Liver (tissue), 3 donors: ENCODE results near the gene GLI3.

Experiments
- EGR1 ChIP-seq, 2 donors: IDR thresholded peaks; 2 replicates each; pipeline ENCODE4 v1.6.1; 2016 to 2018; ENCODE audit warnings: antibody characterized with exemption in 2 of 2, low read depth in 2 of 2
- GABPA ChIP-seq, 2 donors: IDR thresholded peaks in 1 of 2; conservative IDR thresholded peaks in 1 of 2; 2 replicates each; pipeline ENCODE4 v1.6.1; 2016; ENCODE audit warnings: antibody characterized with exemption in 2 of 2, mild to moderate bottlenecking in 1 of 2, moderate library complexity in 1 of 2
- HNF4G ChIP-seq: IDR thresholded peaks from 2 replicates; pipeline ENCODE4 v1.6.1; 2016; ENCODE audit warnings: antibody characterized with exemption
- RAD21 ChIP-seq, 2 donors: IDR thresholded peaks; 2 replicates each; pipeline ENCODE4 v1.6.1; 2016; ENCODE audit warnings: antibody characterized with exemption in 2 of 2, mild to moderate bottlenecking in 2 of 2
- REST ChIP-seq: IDR thresholded peaks from 2 replicates; pipeline ENCODE4 v1.6.1; 2016; ENCODE audit warnings: antibody characterized with exemption, mild to moderate bottlenecking
- TAF1 ChIP-seq: conservative IDR thresholded peaks from 2 replicates; pipeline ENCODE4 v1.6.1; 2016; ENCODE audit warnings: antibody characterized with exemption, mild to moderate bottlenecking
- YY1 ChIP-seq: IDR thresholded peaks from 2 replicates; pipeline ENCODE4 v1.6.1; 2016; ENCODE audit warnings: antibody characterized with exemption, mild to moderate bottlenecking
- TF ChIP-seq, protein P1 (sequence below): IDR thresholded peaks from 2 replicates; pipeline ENCODE4 v1.6.1; 2016; ENCODE audit warnings: antibody characterized with exemption
- TF ChIP-seq, protein P2 (sequence below): fragments of 150-350 bp; IDR thresholded peaks from 2 replicates; pipeline ENCODE4 v1.5.1; 2017; ENCODE audit warnings: improper control_type of control experiment, low read depth, low read length; ENCODE audit not compliant: missing input control
- TF ChIP-seq, protein P3 (sequence below): IDR thresholded peaks from 2 replicates; pipeline ENCODE4 v1.6.1; 2016; ENCODE audit warnings: antibody characterized with exemption
- TF ChIP-seq, protein P4 (sequence below): IDR thresholded peaks from 2 replicates; pipeline ENCODE4 v1.6.1; 2016; ENCODE audit warnings: antibody characterized with exemption
- donor health status: healthy.
- donor health status: healthy.

DNA sequence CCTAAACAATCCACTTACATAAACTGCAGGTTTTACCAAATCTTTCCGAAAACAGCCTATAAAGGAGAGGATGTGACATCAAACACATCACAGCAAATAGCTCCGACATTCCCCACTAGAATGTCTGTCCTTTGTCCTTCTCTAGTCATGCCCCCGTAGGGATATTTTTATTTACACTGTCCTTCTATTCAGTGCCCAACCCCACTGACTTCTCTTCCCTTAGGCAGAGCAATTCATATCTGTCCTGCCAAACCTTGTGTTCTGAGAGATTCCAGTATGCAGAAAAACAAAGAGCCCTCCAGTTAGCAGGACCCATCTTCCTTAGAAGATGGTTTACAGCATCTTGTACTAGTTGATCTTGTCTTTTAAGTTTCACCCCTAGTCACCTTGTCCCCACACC, 5.4 kb upstream of the GLI3 start:
- TF ChIP-seq YY1 (no peak), REST (no peak), HNF4G (no peak), GABPA (IDR thresholded peaks at IDR 0.05 in 1 of 2, conservative IDR thresholded peaks at IDR 0.05 in 1 of 2) (no peak), RAD21 (IDR thresholded peaks at IDR 0.05) (no peak), TAF1 (no peak), EGR1 (IDR thresholded peaks at IDR 0.05; ENCODE audit: low read depth in 2 of 2) (no peak)
- TF ChIP-seq, protein P1, sequence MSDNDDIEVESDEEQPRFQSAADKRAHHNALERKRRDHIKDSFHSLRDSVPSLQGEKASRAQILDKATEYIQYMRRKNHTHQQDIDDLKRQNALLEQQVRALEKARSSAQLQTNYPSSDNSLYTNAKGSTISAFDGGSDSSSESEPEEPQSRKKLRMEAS, result no peak
- TF ChIP-seq, protein P2, sequence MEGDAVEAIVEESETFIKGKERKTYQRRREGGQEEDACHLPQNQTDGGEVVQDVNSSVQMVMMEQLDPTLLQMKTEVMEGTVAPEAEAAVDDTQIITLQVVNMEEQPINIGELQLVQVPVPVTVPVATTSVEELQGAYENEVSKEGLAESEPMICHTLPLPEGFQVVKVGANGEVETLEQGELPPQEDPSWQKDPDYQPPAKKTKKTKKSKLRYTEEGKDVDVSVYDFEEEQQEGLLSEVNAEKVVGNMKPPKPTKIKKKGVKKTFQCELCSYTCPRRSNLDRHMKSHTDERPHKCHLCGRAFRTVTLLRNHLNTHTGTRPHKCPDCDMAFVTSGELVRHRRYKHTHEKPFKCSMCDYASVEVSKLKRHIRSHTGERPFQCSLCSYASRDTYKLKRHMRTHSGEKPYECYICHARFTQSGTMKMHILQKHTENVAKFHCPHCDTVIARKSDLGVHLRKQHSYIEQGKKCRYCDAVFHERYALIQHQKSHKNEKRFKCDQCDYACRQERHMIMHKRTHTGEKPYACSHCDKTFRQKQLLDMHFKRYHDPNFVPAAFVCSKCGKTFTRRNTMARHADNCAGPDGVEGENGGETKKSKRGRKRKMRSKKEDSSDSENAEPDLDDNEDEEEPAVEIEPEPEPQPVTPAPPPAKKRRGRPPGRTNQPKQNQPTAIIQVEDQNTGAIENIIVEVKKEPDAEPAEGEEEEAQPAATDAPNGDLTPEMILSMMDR, result no peak
- TF ChIP-seq, protein P3, sequence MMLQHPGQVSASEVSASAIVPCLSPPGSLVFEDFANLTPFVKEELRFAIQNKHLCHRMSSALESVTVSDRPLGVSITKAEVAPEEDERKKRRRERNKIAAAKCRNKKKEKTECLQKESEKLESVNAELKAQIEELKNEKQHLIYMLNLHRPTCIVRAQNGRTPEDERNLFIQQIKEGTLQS, result no peak
- TF ChIP-seq, protein P4, sequence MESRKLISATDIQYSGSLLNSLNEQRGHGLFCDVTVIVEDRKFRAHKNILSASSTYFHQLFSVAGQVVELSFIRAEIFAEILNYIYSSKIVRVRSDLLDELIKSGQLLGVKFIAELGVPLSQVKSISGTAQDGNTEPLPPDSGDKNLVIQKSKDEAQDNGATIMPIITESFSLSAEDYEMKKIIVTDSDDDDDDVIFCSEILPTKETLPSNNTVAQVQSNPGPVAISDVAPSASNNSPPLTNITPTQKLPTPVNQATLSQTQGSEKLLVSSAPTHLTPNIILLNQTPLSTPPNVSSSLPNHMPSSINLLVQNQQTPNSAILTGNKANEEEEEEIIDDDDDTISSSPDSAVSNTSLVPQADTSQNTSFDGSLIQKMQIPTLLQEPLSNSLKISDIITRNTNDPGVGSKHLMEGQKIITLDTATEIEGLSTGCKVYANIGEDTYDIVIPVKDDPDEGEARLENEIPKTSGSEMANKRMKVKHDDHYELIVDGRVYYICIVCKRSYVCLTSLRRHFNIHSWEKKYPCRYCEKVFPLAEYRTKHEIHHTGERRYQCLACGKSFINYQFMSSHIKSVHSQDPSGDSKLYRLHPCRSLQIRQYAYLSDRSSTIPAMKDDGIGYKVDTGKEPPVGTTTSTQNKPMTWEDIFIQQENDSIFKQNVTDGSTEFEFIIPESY, result no peak
